MCF 10A (cell line): Measurements from ENCODE around the gene GPR151. TPM values are rescaled to one million over a fixed set of nuclear protein-coding genes. Genes with fewer than 3 reads are reported as not detected.

Experiments used
- BruUV-seq: library from RNA; stranded (reverse); fragments of 400-500 nt; replicated peaks from 2 replicates; lab custom pipeline; 2021; lab: Mats Ljungman, UMichigan
- CTCF ChIA-PET: fragments of 300-600 bp; sonication (Branson Sonifier 250); formaldehyde crosslinking; extraction: SDS; loops from one replicate; lab custom pipeline; 2021; ENCODE audit warnings: antibody characterized with exemption, inconsistent platforms; lab: Yijun Ruan, JAX
- POLR2A ChIA-PET: fragments of 300-600, 350-650 bp; sonication (Branson Sonifier 250); formaldehyde crosslinking; extraction: SDS; loops from one replicate; lab custom pipeline; 2020; ENCODE audit warnings: antibody characterized with exemption, inconsistent platforms; lab: Yijun Ruan, JAX
- DNase-seq: peaks from one replicate; pipeline ENCODE4 v3.0.0-alpha.2; 2018; ENCODE audit not compliant: unreplicated experiment
- H3K27ac Mint-ChIP-seq: one replicate; pipeline ENCODE4 v1.8.0; 2022; ENCODE audit warnings: mild to moderate bottlenecking, low read depth, mixed read lengths; ENCODE audit not compliant: unreplicated experiment
- H3K27me3 Mint-ChIP-seq: one replicate; pipeline ENCODE4 v1.8.0; 2022; ENCODE audit warnings: mixed read lengths; ENCODE audit not compliant: insufficient read depth, unreplicated experiment
- H3K36me3 Mint-ChIP-seq: one replicate; pipeline ENCODE4 v1.8.0; 2022; ENCODE audit warnings: mild to moderate bottlenecking, moderate library complexity, mixed read lengths; ENCODE audit not compliant: insufficient read depth, unreplicated experiment
- H3K4me1 Mint-ChIP-seq: one replicate; pipeline ENCODE4 v1.8.0; 2022; ENCODE audit warnings: mixed read lengths; ENCODE audit not compliant: insufficient read depth, unreplicated experiment
- H3K4me3 Mint-ChIP-seq: one replicate; pipeline ENCODE4 v1.8.0; 2022; ENCODE audit warnings: mild to moderate bottlenecking, moderate library complexity, mixed read lengths; ENCODE audit not compliant: unreplicated experiment
- H3K9me3 Mint-ChIP-seq: one replicate; pipeline ENCODE4 v1.8.0; 2022; ENCODE audit warnings: mixed read lengths; ENCODE audit not compliant: unreplicated experiment
- intact Hi-C: fragments of 100-400 bp; cut with micrococcal nuclease; formaldehyde crosslinking; loops from 2 replicates; pipeline ENCODE4 v1.14.1; 2022
- total RNA-seq: library from RNA; stranded (reverse); gene quantifications from 2 replicates; pipeline ENCODE4 v1.2.3, GENCODE V29; 2022
- TF ChIP-seq, protein P1 (sequence below): fragments of 200-600 bp; IDR thresholded peaks from one replicate; pipeline ENCODE4 v1.8.0; 2022; ENCODE audit warnings: antibody characterized with exemption, mild to moderate bottlenecking; ENCODE audit not compliant: unreplicated experiment

The GPR151 gene
- total RNA-seq, 1 experiment from 2014 or later: not detected

DNA sequence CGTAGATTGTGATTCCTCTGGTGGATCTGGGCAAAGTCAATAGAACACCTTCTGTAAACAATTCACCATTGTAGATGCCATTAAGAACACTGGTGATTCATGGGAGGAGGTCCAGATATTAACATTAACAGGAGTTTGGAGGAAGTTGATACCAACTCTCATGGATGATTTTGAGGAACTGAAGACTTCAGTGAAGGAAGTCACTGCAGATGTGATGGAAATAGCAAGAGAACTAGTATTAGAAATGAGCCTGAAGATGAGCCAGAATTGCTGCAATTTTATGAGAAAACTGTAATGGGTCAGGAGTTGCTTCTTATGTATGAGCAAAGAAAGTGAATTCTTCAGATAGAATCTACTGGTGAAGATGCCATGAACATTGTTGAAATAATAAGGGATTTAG is 41.9 kb downstream of the GPR151 start:
- no TSS peak for BruUV-seq
- peaks cover 83% of the 10 kb centered on the region for H3K36me3 Mint-ChIP-seq
- H3K9me3 Mint-ChIP-seq: no peaks in the 10 kb centered on the region
- TF ChIP-seq, protein P1, sequence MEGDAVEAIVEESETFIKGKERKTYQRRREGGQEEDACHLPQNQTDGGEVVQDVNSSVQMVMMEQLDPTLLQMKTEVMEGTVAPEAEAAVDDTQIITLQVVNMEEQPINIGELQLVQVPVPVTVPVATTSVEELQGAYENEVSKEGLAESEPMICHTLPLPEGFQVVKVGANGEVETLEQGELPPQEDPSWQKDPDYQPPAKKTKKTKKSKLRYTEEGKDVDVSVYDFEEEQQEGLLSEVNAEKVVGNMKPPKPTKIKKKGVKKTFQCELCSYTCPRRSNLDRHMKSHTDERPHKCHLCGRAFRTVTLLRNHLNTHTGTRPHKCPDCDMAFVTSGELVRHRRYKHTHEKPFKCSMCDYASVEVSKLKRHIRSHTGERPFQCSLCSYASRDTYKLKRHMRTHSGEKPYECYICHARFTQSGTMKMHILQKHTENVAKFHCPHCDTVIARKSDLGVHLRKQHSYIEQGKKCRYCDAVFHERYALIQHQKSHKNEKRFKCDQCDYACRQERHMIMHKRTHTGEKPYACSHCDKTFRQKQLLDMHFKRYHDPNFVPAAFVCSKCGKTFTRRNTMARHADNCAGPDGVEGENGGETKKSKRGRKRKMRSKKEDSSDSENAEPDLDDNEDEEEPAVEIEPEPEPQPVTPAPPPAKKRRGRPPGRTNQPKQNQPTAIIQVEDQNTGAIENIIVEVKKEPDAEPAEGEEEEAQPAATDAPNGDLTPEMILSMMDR: no peak
- POLR2A ChIA-PET: interaction anchor here (1.6 kb wide), 1 partner anchor 24 kb away, joined by 3 read pairs; no protein-coding TSS in a partner anchor
- H3K4me1 Mint-ChIP-seq: no peaks in the 10 kb centered on the region
- H3K27me3 Mint-ChIP-seq: no peaks in the 10 kb centered on the region
- DNase-seq: no peak
- H3K4me3 Mint-ChIP-seq: no peak overlapping the region
- no peak overlapping the region for H3K27ac Mint-ChIP-seq
- intact Hi-C loops: no loop called here
- CTCF ChIA-PET: interaction anchor here (0.7 to 1.7 kb wide), 5 partner anchors 10 to 51 kb away, joined by 3 to 9 read pairs (median 3); no protein-coding TSS in a partner anchor

DNA sequence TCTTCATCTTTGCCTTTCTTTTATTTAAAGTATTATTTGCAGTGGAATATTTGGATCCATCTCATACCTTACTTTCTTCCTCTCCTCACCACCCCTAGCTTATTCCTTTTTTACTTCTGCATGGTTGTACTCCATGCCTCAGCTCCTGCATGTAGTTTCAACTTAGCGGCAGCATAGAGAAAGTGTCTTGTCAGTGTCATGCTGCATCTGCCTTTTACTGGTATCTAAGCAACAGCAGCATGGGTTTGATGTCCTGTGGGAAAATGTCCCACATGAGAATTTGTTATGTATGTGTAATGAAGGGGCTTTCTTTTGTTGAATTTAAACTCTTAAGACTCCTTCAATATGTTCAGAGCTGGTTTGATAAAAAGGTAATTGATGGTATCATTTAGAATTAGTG is 48.2 kb downstream of the GPR151 start:
- CTCF ChIA-PET: interaction anchor here (0.8 to 3.4 kb wide), 17 partner anchors 10 to 711 kb away, joined by 3 to 18 read pairs (median 5); no protein-coding TSS in a partner anchor
- POLR2A ChIA-PET: interaction anchor here (1.1 to 1.5 kb wide), 3 partner anchors 12 to 60 kb away, joined by 3 to 4 read pairs (median 3); partner anchors contain the start of gene TCERG1
- TF ChIP-seq, protein P1: no peak
- H3K27me3 Mint-ChIP-seq: no peaks in the 10 kb centered on the region
- no TSS peak for BruUV-seq
- no peaks in the 10 kb centered on the region for H3K9me3 Mint-ChIP-seq
- DNase-seq: no peak
- H3K27ac Mint-ChIP-seq: no peak overlapping the region
- intact Hi-C loops: no loop called here
- no peak overlapping the region for H3K4me3 Mint-ChIP-seq
- peaks cover 27% of the 10 kb centered on the region for H3K4me1 Mint-ChIP-seq
- H3K36me3 Mint-ChIP-seq: peaks cover 81% of the 10 kb centered on the region

DNA sequence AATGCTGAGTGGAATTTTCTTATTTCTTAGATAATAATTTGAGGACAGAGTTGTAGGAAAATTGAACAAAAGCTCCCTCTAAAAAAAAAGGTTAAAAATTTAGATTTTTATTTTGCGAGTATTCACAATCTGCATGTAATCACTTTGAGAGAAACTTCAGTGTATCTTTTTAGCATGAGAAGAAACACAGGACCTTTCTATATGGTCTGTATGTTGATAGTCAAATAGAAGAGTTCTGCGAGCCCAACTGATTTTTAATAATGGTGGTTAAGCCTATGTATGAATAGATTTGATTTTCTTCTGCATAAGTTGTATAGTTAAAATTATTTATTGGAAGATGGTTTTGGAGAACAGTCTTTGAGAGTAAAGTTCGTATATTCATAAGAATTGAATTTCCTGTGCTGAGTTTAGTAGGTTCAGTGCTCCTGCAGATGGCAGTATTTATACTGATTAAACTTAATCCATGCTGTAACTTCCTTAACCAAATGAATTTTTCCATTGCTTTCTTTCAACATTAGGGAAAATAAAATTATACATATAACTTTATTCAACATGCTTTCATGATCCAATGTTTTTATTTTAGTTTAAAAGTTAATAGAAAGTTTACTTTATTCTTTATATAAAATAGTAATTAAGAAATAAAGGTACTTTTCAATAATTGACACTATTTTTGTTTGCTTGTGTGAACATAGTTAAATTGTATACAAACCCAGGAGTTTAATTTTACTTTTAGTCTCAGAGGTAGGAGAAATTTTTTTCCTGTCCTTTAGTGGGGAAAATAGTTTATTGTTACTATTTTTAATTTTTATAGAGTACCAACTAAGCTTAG is 49.3 kb downstream of the GPR151 start:
- peaks cover 28% of the 10 kb centered on the region for H3K4me1 Mint-ChIP-seq
- intact Hi-C loops: no loop called here
- no TSS peak for BruUV-seq
- no peaks in the 10 kb centered on the region for H3K9me3 Mint-ChIP-seq
- TF ChIP-seq, protein P1: peak; percentile 46
- H3K27me3 Mint-ChIP-seq: no peaks in the 10 kb centered on the region
- no peak overlapping the region for H3K27ac Mint-ChIP-seq
- CTCF ChIA-PET: interaction anchor here (0.6 to 3.4 kb wide), 22 partner anchors 9 to 1620 kb away, joined by 3 to 18 read pairs (median 4); no protein-coding TSS in a partner anchor
- no peak overlapping the region for H3K4me3 Mint-ChIP-seq
- peak; percentile 32 for DNase-seq
- POLR2A ChIA-PET: interaction anchor here (1.4 to 1.5 kb wide), 2 partner anchors 13 to 20 kb away, joined by 3 to 4 read pairs; partner anchors contain the start of gene TCERG1
- peaks cover 80% of the 10 kb centered on the region for H3K36me3 Mint-ChIP-seq

DNA sequence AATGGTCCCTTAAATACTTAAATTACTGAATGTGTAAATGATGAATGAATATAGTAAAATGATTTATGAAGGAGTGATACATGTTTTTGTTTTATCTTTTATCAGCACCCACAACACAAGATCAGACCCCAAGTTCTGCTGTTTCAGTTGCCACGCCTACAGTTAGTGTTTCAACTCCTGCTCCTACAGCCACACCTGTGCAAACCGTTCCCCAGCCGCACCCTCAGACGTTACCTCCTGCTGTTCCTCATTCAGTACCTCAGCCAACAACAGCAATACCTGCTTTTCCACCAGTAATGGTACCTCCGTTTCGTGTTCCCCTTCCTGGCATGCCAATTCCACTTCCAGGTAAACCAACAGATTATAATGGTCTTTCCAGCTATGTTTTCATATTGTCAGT is 52.5 kb downstream of the GPR151 start:
- peaks cover 37% of the 10 kb centered on the region for H3K4me1 Mint-ChIP-seq
- H3K36me3 Mint-ChIP-seq: peaks cover 90% of the 10 kb centered on the region
- peak overlapping the region; percentile 83 for H3K27ac Mint-ChIP-seq
- H3K9me3 Mint-ChIP-seq: no peaks in the 10 kb centered on the region
- no peak for DNase-seq
- intact Hi-C loops: no loop called here
- H3K27me3 Mint-ChIP-seq: no peaks in the 10 kb centered on the region
- CTCF ChIA-PET: interaction anchor here (0.6 to 2.5 kb wide), 6 partner anchors 11 to 1323 kb away, joined by 3 to 14 read pairs (median 6); partner anchors contain the start of gene TCERG1
- POLR2A ChIA-PET: interaction anchor here (0.7 kb wide), 1 partner anchor 15 kb away, joined by 4 read pairs; no protein-coding TSS in a partner anchor
- H3K4me3 Mint-ChIP-seq: no peak overlapping the region
- BruUV-seq: no TSS peak
- TF ChIP-seq, protein P1: no peak
